Coronary artery (tissue), 2 donors: ENCODE results near the gene POLRMT.
"Not testable (repeated sequence)": the region's sequence is repeated elsewhere in the genome, so short reads cannot be mapped to it uniquely, and the experiment has no call there.

Experiments used
- DNase-seq: peaks from one replicate; pipeline ENCODE4 v3.0.0-alpha.2; 2017; ENCODE audit warnings: low spot score
- H3K27ac ChIP-seq, 2 donors: fragments of 200-600 bp; sonication (generic); one replicate each; pipeline ENCODE4 v1.5.1; 2016 to 2019
- H3K4me3 ChIP-seq: fragments of 200-600 bp; sonication (generic); 2 replicates; pipeline ENCODE4 v1.5.1; 2016; ENCODE audit warnings: mild to moderate bottlenecking, moderate library complexity
- CTCF ChIP-seq: fragments of 200-600 bp; sonication (generic); IDR thresholded peaks from one replicate; pipeline ENCODE4 v1.5.1; 2019; ENCODE audit warnings: antibody characterized with exemption

Gene POLRMT

GRCh38 chr19:639253-640160 lies 6.2 kb upstream of the POLRMT start, which contains the start of gene FGF22:
Gene FGF22 (plus strand): TSS chr19:639879. CDS start chr19:639926, 47 bp downstream.
- DNase-seq: peak; percentile 95
- Histone ChIP-seq H3K4me3 (peak within 1 kb of the TSS; percentile 75), H3K27ac (peak within 1 kb of the TSS; percentile 33 to 72)
- no peak for TF ChIP-seq CTCF

GRCh38 chr19:638906-639252 lies 5.5 kb upstream of the POLRMT start:
- H3K4me3 ChIP-seq: peak overlapping the region; percentile 75
- peak overlapping the region; percentile 33 to 72 for H3K27ac ChIP-seq
- DNase-seq: no peak
- no peak for TF ChIP-seq CTCF

GRCh38 chr19:634975-635652 lies 1.8 kb upstream of the POLRMT start:
- DNase-seq: no peak
- TF ChIP-seq CTCF: no peak
- H3K4me3 ChIP-seq: no peak overlapping the region
- no peak overlapping the region for H3K27ac ChIP-seq

- H3K4me3 ChIP-seq: peak overlapping the region; percentile 90
- no peak overlapping the region for H3K27ac ChIP-seq
- no peak for TF ChIP-seq CTCF
- no peak for DNase-seq
Observed at GRCh38 chr19:633786-634639, 676 bp upstream of the POLRMT start.

- DNase-seq: no peak
- Histone ChIP-seq H3K4me3 (peak overlapping the region; percentile 90), H3K27ac (no peak overlapping the region)
- TF ChIP-seq CTCF: no peak
Observed at GRCh38 chr19:632579-633067, 714 bp downstream of the POLRMT start.

- TF ChIP-seq CTCF: no peak
- no peak overlapping the region for H3K27ac ChIP-seq
- no peak overlapping the region for H3K4me3 ChIP-seq
- DNase-seq: no peak
Observed at GRCh38 chr19:629961-630714, 3.2 kb downstream of the POLRMT start.

GRCh38 chr19:629515-629914 lies 3.8 kb downstream of the POLRMT start:
- not testable (repeated sequence) for H3K4me3 ChIP-seq, DNase-seq, H3K27ac ChIP-seq
